ENCODE results near the gene NUDT8. TPM values are rescaled to one million over a fixed set of nuclear protein-coding genes. Genes with fewer than 3 reads are reported as not detected.

The NUDT8 gene
- total RNA-seq, 6 experiments from 2014 or later, result 2.0 to 3.0 (median 2.6) TPM

DNA sequence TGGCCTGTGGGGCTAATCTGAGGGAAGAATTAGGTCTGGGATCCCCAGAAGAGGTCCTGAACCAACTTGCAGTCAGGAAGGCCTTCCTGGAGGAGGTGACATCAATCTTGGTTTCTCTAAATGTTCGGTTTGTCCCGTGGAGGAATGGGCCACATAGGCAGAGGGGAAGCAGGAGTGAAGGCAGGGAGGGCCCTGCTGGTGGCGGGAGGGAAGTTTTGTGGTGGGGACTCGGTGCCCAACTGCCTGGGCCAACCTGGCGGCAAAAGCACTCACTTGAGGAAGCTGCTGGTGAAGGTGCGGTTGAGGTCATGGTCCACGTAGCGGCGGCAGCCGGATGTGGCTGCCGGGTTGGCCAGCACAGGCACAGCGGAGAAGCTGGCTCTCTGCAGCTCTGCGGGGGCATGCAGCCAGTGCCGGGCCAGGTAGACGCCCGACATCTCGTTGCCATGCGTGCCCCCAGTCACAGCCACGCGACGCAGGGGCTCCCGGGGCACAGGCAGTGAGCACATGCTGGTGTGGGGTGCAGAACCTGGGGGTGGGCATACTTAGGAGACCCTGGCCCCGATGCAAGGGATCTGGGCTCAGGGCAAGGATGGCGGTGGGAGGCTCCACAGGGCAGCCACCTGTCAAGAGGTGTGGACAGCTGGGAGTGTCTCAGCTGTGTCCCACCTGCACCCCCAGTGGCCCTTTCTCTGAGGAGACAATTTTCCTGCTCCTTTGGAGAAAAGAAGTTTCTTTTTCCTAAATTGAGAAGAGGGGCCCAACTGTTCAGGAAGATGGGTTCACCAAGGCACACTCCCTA is 17.0 kb upstream of the NUDT8 start:
- DNase-seq, result no peak
- H3K4me3 Mint-ChIP-seq, result no peak overlapping the region
- no peaks in the 10 kb centered on the region for H3K36me3 Mint-ChIP-seq (ENCODE audit: low read depth)
- peaks cover 20% of the 10 kb centered on the region for H3K27me3 Mint-ChIP-seq (ENCODE audit: insufficient read depth)
- TF ChIP-seq, protein P1, sequence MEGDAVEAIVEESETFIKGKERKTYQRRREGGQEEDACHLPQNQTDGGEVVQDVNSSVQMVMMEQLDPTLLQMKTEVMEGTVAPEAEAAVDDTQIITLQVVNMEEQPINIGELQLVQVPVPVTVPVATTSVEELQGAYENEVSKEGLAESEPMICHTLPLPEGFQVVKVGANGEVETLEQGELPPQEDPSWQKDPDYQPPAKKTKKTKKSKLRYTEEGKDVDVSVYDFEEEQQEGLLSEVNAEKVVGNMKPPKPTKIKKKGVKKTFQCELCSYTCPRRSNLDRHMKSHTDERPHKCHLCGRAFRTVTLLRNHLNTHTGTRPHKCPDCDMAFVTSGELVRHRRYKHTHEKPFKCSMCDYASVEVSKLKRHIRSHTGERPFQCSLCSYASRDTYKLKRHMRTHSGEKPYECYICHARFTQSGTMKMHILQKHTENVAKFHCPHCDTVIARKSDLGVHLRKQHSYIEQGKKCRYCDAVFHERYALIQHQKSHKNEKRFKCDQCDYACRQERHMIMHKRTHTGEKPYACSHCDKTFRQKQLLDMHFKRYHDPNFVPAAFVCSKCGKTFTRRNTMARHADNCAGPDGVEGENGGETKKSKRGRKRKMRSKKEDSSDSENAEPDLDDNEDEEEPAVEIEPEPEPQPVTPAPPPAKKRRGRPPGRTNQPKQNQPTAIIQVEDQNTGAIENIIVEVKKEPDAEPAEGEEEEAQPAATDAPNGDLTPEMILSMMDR (IDR thresholded peaks at IDR 0.05), result no peak
- H3K27ac Mint-ChIP-seq, result no peak overlapping the region
- no peaks in the 10 kb centered on the region for H3K4me1 Mint-ChIP-seq (ENCODE audit: low read depth)
- no peaks in the 10 kb centered on the region for H3K9me3 Mint-ChIP-seq

DNA sequence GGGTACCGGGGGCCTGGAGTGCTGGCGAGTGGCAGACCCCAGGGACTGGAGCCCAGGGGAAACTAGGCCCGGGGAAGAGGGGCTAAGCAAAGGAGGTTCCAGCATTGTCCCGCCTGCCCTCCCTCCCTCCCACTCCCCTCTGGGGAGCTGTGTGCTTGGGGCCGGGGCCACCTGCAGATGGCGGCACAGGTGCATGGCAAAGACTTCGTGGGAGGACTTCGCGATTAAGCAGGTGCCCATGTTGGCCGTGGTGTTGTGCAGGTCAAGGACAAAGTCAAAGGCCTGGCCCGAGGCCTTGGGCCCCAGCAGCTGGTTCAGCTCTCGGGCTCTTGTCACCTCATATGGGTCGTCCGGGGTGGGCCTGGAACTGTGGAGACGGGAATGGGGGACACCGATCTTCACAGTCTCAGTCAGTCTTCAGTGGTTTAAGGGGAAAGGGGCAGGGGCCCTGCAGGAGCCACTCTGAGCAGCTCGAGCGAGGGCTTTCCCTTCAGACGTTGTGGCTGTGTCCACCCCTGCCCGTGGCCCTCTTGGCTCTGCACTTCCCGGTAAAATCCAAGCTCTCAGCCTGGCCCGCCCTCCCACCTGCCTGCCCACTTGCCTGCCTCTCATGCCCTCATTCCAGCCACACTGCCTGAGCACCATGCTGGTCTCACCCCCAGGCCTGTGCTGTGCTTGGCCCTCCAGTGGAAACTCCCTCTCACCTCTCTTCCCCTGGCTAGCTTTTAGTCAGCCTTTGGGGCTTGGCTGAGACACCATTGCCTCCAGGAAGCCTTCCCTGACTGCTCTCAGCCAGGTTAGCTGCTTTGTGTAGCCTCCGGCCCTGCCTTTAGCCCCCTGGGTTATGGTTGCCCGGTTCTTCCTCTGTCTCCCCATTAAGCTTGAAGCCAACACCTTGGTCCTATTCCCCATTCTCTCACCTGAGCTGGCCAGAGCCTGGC is 16.1 kb upstream of the NUDT8 start:
- H3K36me3 Mint-ChIP-seq (ENCODE audit: low read depth), result no peaks in the 10 kb centered on the region
- no peaks in the 10 kb centered on the region for H3K9me3 Mint-ChIP-seq
- H3K27me3 Mint-ChIP-seq (ENCODE audit: insufficient read depth), result peaks cover 21% of the 10 kb centered on the region
- TF ChIP-seq, protein P1 (IDR thresholded peaks at IDR 0.05), result no peak
- H3K27ac Mint-ChIP-seq, result no peak overlapping the region
- H3K4me1 Mint-ChIP-seq (ENCODE audit: low read depth), result no peaks in the 10 kb centered on the region
- H3K4me3 Mint-ChIP-seq, result no peak overlapping the region
- no peak for DNase-seq

DNA sequence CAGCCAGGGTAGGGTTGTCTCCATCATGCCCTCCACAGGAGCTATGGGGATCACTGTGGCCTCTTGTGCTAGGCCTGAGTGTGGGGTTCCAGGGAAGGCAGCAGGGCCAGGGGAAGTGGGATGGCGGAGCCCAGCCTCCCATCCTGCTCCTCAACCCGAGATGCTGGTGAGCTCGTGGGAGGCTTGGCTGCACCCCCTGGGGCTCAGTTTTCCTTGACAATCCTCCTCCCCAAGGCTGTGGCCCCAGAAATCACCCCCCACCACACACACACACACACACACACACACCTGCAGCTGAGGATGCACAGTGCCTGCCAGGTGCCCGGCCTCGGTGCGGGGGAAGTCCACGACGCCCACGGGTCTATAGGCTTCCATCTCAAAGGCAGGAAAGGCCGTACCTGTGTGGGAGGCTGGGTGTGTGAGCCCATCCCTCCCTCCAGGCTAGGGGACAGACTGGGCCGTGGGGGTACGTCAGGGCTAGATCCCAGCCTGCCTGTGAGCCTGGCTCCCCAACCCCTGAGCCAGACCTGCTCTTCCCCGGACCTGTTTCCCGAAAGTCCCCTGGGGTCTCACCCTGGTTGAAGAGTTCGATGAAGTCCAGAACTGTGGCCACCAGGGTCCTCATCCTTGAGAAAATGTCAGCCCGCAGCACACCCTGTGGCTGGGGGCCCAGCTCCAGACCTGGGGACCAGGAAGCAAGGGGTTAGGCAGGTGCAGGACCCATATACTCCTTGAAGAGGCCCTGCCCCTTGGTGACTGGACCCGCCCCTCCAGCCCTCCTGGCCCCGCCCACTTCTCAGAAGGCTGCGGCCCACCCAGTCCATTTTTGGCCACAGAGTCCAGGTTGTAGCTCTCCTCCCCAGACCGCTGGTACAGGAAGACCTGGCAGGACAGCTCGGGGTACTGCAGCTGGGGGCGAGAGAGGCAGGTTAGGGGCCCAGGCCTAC is 15.0 kb upstream of the NUDT8 start:
- no peak for DNase-seq
- TF ChIP-seq, protein P1 (IDR thresholded peaks at IDR 0.05), result no peak
- Mint-ChIP-seq H3K36me3 (ENCODE audit: low read depth) (no peaks in the 10 kb centered on the region), H3K27ac (no peak overlapping the region), H3K4me1 (ENCODE audit: low read depth) (no peaks in the 10 kb centered on the region), H3K9me3 (no peaks in the 10 kb centered on the region), H3K27me3 (ENCODE audit: insufficient read depth) (peaks cover 22% of the 10 kb centered on the region), H3K4me3 (no peak overlapping the region)

- Mint-ChIP-seq H3K4me3 (no peak overlapping the region), H3K9me3 (no peaks in the 10 kb centered on the region), H3K36me3 (ENCODE audit: low read depth) (no peaks in the 10 kb centered on the region), H3K27me3 (ENCODE audit: insufficient read depth) (peaks cover 25% of the 10 kb centered on the region), H3K27ac (no peak overlapping the region), H3K4me1 (ENCODE audit: low read depth) (no peaks in the 10 kb centered on the region)
- no peak for DNase-seq
- TF ChIP-seq, protein P1 (IDR thresholded peaks at IDR 0.05), result peak; percentile 43
These were observed 14.3 kb upstream of the NUDT8 start for GRCh38 chr11:67644042-67644441.

Measured in HFFc6 (cell line).